Measurements from ENCODE around the gene FRYL.

- TF ChIP-seq CTCF (IDR thresholded peaks at IDR 0.05) (no peak), POLR2A (IDR thresholded peaks at IDR 0.05) (no peak)
Measured at GRCh38 chr4:48755281-48755680, 24.8 kb downstream of the FRYL start.

Data from lower leg skin (tissue), 3 donors.